Measurements from ENCODE around the gene OR2AG1.

- TF ChIP-seq YY1 (IDR thresholded peaks at IDR 0.05; ENCODE audit: low read depth): no peak
- no peak for TF ChIP-seq MAX (IDR thresholded peaks at IDR 0.05; ENCODE audit: low read depth)
- no peak for TF ChIP-seq POLR2AphosphoS5 (IDR thresholded peaks at IDR 0.05; ENCODE audit: low read depth, low read length)
- no peak for TF ChIP-seq CTCF (IDR thresholded peaks at IDR 0.05)
- no peak for TF ChIP-seq EP300 (IDR thresholded peaks at IDR 0.05; ENCODE audit: borderline replicate concordance in 1 of 2, low read depth in 1 of 2, low read length in 1 of 2)
- no peak for TF ChIP-seq SMC3 (IDR thresholded peaks at IDR 0.05; ENCODE audit: low read depth, low read length)
- TF ChIP-seq RAD21 (IDR thresholded peaks at IDR 0.05; ENCODE audit: low read length): no peak
- no peak for TF ChIP-seq GABPA (IDR thresholded peaks at IDR 0.05; ENCODE audit: low read depth)
Observed at GRCh38 chr11:6782720-6783119, at the start of gene OR2AG1.
